AML-193 (cell line): Measurements from ENCODE around the gene SELENOW.
"Not testable (repeated sequence)": the region's sequence is repeated elsewhere in the genome, so short reads cannot be mapped to it uniquely, and the experiment has no call there.

ENCODE experiments used
- DNase-seq, 2 experiments: peaks; one replicate each; lab custom pipeline; 2025; lab: John Stamatoyannopoulos, UW

Gene SELENOW

DNA sequence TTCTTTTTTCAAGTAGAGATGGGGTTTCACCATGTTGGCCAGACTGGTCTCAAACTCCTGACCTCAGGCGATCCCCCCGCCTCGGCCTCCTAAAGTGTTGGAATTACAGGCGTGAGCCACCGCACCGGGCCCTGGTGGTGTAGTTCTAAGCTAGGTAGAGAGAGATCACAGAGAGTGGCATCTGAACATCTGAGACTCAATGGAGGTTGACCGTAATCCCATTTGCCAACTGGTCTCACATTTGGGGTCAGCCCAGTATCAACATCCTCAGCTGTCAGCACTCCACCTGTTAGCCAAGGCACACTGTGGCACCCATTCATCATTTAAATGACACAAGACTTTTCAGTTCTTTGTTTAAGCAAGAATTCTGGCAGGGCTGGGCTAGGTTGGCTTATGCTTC is 8.1 kb downstream of the SELENOW start:
- DNase-seq, result no peak

DNA sequence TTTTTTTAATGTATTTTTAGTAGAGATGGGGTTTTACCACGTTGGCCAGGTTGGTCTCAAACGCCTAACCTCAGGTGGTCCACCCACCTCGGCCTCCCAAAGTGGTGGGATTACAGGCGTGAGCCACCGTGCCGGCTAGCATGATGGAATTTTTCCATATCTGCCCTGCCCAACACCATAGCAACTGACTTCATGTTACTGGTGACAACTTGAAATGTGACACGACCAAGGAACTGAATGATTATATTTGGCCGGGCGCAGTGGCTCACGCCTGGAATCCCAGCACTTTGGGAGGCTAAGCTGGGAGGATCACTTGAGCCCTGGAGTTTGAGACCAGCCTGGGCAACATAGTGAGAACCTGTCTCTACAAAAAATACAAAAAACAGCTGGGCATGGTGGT is 8.8 kb downstream of the SELENOW start:
- not testable (repeated sequence) for DNase-seq

GRCh38 chr19:47789811-47790210 is 11.3 kb downstream of the SELENOW start:
- DNase-seq, result not testable (repeated sequence)

- peak; percentile 48 to 52 for DNase-seq
Measured at GRCh38 chr19:47790398-47790814, 11.9 kb downstream of the SELENOW start.

DNA sequence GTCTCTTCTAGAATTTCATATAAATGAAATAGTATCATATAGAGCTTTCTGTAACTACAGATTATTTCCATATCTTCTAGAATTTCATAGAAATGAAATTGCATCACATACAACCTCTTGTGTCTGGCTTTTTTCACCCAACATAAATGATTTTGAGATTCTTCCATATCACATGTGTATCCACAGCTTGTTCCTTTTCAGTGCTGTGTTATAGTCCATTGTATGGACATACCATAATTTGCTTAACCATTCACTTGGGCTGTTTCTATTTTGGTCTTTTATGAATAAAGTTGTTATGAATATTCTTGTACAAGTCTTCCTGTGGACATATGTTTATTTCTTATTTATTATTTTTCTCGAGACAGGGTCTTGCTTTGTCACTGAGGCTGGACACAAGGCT is 14.1 kb downstream of the SELENOW start:
- DNase-seq, result no peak

- DNase-seq, result no peak
Measured at GRCh38 chr19:47794526-47794925, 16.0 kb downstream of the SELENOW start.

- no peak for DNase-seq
Measured at GRCh38 chr19:47796785-47797184, 18.3 kb downstream of the SELENOW start.

DNA sequence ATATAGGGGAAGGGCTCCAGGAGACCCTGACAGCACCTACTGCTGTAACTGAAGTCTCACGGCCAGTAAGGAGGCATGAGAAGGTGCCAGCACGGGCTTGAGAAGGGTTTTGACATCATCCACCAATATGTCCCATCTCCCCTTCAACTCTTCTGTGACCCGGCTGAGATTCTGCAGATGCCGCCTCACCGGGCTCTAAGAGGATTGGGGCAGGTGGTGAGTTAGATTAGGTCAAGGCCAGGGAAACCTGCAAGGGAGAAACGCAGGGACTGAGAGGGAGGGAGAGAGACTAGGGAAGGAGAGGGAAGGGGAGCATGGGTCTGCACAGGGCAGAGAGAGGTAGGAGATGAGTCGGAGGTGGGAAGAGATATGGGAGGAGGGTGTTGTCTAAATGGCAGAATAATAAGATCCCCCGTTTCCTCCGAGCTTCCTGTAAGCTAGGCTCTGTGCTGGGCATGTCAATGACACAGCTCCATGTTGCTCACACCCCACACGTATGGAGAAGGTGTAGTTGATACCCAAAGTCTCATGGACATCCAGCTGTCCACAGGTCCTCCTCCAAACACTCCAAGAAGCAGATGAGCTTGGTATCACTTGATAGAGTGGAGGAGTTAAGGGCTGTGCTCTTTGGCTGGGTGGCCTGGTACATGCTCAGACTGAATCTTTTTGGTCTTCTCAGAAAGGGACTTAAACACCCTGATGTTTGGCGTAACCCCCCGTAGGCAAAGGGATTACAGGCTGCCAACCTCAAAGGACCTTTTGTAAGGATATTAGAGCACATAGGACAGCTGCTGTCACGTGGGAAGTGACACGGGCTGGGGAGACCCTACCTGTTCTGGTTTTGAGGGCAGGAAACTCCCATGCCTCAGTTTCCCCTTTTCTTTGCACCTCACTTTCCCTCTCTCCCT is 19.7 kb downstream of the SELENOW start:
- no peak for DNase-seq

GRCh38 chr19:47798904-47799266 is 20.4 kb downstream of the SELENOW start:
- DNase-seq, result no peak

DNA sequence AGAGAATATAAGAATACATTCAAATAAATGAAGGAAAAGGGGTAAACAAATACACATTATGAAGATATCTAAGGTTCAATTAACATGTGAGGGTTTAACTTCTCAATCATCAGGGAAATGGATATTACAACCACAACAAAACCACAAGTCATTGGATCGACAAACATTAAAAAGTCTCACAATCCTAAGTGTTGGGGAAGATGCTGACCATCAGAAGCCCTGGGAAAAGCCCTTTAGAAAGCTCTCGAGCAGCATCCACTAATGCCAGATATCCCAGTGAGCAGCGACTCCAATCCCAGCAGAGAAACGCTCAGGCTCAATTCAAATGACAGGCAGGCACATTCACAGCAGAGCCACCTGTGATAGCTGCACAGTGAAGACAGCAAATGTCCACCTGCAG is 22.8 kb downstream of the SELENOW start:
- DNase-seq, result no peak

GRCh38 chr19:47802521-47803043 is 24.1 kb downstream of the SELENOW start:
- DNase-seq, result no peak

- not testable (repeated sequence) for DNase-seq
Measured at GRCh38 chr19:47803148-47803547, 24.6 kb downstream of the SELENOW start.

GRCh38 chr19:47803671-47804070 is 25.2 kb downstream of the SELENOW start:
- not testable (repeated sequence) for DNase-seq

DNA sequence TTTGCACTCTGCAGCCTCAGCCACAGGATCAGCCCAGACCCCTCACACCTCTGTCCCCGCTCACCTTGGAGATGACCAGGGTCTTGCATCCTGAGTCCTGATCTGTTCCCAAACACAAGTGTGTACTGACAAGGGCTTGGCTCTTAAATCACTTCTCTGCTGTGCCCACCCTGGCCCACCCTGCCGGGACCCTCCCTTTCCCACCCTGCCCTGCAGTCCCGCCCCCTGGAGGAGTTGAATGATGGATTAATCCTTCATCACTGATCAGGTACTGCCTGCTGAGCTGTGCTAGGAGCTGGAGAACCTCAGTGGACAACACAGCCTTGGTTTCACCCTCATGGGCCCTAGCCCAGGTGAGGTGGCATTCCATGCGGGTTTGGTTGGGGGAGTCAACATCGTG is 25.9 kb downstream of the SELENOW start, which contains the start of gene TPRX1:
TSS of gene TPRX1 (minus strand) at position 101 of the 400 bp plus-strand sequence. CDS start at position 89, 12 bp downstream.
- DNase-seq, result not testable (repeated sequence)

GRCh38 chr19:47805313-47805712 is 26.8 kb downstream of the SELENOW start:
- no peak for DNase-seq

DNA sequence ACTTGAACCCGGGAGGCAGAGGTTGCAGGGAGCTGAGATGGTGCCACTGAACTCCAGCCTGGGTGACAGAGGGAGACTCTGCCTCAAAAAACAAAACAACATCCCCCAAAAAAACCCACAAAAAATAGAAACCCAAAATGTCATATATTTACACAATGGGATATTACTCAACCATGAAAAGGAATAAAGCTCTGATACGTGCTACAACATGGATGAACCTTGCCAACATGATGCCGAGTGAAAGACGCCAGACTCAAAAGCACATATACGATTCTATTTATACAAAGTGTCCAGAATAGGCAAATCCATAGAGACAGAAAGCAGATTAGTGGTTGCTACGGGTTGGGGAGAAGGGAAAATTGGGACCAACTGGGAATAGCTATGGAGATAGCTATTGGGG is 27.9 kb downstream of the SELENOW start:
- no peak for DNase-seq

- DNase-seq, result peak; percentile 29 to 36
Measured at GRCh38 chr19:47813304-47813994, 34.9 kb downstream of the SELENOW start.

DNA sequence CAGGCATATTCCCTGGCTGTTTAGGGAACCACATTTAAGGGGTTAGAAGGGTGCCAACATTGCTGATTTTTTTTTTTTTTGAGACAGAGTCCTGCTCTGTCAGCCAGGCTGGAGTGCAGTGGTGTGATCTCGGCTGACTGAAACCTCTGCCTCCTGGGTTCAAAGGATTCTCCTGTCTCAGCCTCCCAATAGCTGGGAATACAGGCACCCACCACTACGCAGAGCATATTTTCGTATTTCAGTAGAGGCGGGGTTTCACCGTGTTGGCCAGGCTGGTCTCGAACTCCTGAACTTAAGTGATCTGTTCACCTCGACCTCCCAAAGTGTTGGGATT is 35.5 kb downstream of the SELENOW start:
- DNase-seq, result no peak

DNA sequence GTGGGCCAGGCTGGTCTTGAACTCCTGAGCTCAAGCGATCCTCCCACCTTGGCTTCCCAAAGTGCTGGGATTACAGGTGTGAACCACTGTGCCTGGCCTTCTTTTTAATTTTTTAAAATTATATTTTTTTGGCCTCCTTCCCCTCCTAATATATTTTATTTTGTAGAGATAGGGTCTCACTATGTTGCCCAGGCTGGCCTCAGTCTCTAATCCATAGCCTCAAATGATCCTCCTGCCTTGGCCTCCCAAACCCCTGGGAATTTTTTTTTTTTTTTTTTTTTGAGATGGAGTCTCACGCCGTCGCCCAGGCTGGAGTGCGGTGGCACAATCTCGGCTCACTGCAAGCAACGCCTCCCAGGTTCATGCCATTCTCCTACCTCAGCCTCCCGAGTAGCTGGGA is 37.8 kb downstream of the SELENOW start:
- not testable (repeated sequence) for DNase-seq

DNA sequence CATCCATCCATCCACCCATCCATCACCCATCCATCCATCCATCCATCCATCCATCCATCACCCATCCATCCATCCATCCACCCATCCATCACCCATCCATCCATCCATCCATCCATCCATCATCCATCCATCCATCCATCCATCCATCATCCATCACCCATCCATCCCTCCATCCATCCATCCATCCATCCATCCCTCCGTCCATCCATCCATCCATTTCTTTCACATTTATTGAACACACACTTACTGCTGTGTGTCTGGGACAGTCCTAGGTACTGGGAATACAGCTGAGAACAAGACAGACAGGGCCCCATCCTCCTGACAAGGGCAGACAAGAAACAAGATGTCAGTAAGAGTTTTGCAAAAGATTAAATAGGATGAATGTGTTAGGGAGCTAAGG is 39.7 kb downstream of the SELENOW start:
- not testable (repeated sequence) for DNase-seq

GRCh38 chr19:47819858-47820257 is 41.4 kb downstream of the SELENOW start:
- DNase-seq, result no peak

- DNase-seq, result no peak
Measured at GRCh38 chr19:47820410-47820809, 41.9 kb downstream of the SELENOW start.

GRCh38 chr19:47821460-47822020 is 43.0 kb downstream of the SELENOW start, which contains the start of gene CRX:
TSS of gene CRX (plus strand) at chr19:47821937. CDS start at chr19:47834444, 12,507 bp downstream.
- DNase-seq, result no peak
